Measurements from ENCODE around the gene BRF1.

BRF1 gene

GRCh38 chr14:105200074-105200473 is 100.7 kb downstream of the BRF1 start:
- Mint-ChIP-seq H3K27me3 (ENCODE audit: low read depth) (peaks cover 30% of the 10 kb centered on the region), H3K27ac (no peak overlapping the region), H3K9me3 (no peaks in the 10 kb centered on the region), H3K4me3 (no peak overlapping the region), H3K36me3 (ENCODE audit: low read depth) (no peaks in the 10 kb centered on the region), H3K4me1 (ENCODE audit: low read depth) (peaks cover 3% of the 10 kb centered on the region)
- no peak for DNase-seq (ENCODE audit: low spot score)

- H3K9me3 Mint-ChIP-seq, result no peaks in the 10 kb centered on the region
- peaks cover 36% of the 10 kb centered on the region for H3K27me3 Mint-ChIP-seq (ENCODE audit: low read depth)
- no peak overlapping the region for H3K27ac Mint-ChIP-seq
- peaks cover 10% of the 10 kb centered on the region for H3K4me1 Mint-ChIP-seq (ENCODE audit: low read depth)
- H3K4me3 Mint-ChIP-seq, result no peak overlapping the region
- H3K36me3 Mint-ChIP-seq (ENCODE audit: low read depth), result no peaks in the 10 kb centered on the region
- no peak for DNase-seq (ENCODE audit: low spot score)
Measured at GRCh38 chr14:105199093-105199492, 101.7 kb downstream of the BRF1 start.

- no peaks in the 10 kb centered on the region for H3K36me3 Mint-ChIP-seq (ENCODE audit: low read depth)
- H3K4me3 Mint-ChIP-seq, result no peak overlapping the region
- peaks cover 13% of the 10 kb centered on the region for H3K4me1 Mint-ChIP-seq (ENCODE audit: low read depth)
- no peak overlapping the region for H3K27ac Mint-ChIP-seq
- H3K9me3 Mint-ChIP-seq, result no peaks in the 10 kb centered on the region
- no peak for DNase-seq (ENCODE audit: low spot score)
- peaks cover 38% of the 10 kb centered on the region for H3K27me3 Mint-ChIP-seq (ENCODE audit: low read depth)
Measured at GRCh38 chr14:105198588-105198987, 102.2 kb downstream of the BRF1 start.

GRCh38 chr14:105197211-105197641 is 103.6 kb downstream of the BRF1 start:
- no peak overlapping the region for H3K27ac Mint-ChIP-seq
- H3K27me3 Mint-ChIP-seq (ENCODE audit: low read depth), result peaks cover 38% of the 10 kb centered on the region
- H3K9me3 Mint-ChIP-seq, result no peaks in the 10 kb centered on the region
- H3K36me3 Mint-ChIP-seq (ENCODE audit: low read depth), result no peaks in the 10 kb centered on the region
- H3K4me1 Mint-ChIP-seq (ENCODE audit: low read depth), result peaks cover 13% of the 10 kb centered on the region
- no peak for DNase-seq (ENCODE audit: low spot score)
- no peak overlapping the region for H3K4me3 Mint-ChIP-seq

- no peaks in the 10 kb centered on the region for H3K36me3 Mint-ChIP-seq (ENCODE audit: low read depth)
- no peaks in the 10 kb centered on the region for H3K9me3 Mint-ChIP-seq
- DNase-seq (ENCODE audit: low spot score), result no peak
- peaks cover 38% of the 10 kb centered on the region for H3K27me3 Mint-ChIP-seq (ENCODE audit: low read depth)
- H3K4me3 Mint-ChIP-seq, result no peak overlapping the region
- peaks cover 10% of the 10 kb centered on the region for H3K4me1 Mint-ChIP-seq (ENCODE audit: low read depth)
- no peak overlapping the region for H3K27ac Mint-ChIP-seq
Measured at GRCh38 chr14:105196265-105196960, 104.4 kb downstream of the BRF1 start.

- no peak overlapping the region for H3K4me3 Mint-ChIP-seq
- no peak overlapping the region for H3K27ac Mint-ChIP-seq
- no peaks in the 10 kb centered on the region for H3K36me3 Mint-ChIP-seq (ENCODE audit: low read depth)
- no peaks in the 10 kb centered on the region for H3K9me3 Mint-ChIP-seq
- H3K4me1 Mint-ChIP-seq (ENCODE audit: low read depth), result peaks cover 10% of the 10 kb centered on the region
- peaks cover 38% of the 10 kb centered on the region for H3K27me3 Mint-ChIP-seq (ENCODE audit: low read depth)
- DNase-seq (ENCODE audit: low spot score), result no peak
Measured at GRCh38 chr14:105195522-105196264, 105.1 kb downstream of the BRF1 start.

GRCh38 chr14:105195051-105195450 is 105.8 kb downstream of the BRF1 start:
- Mint-ChIP-seq H3K27ac (no peak overlapping the region), H3K4me3 (no peak overlapping the region), H3K4me1 (ENCODE audit: low read depth) (peaks cover 10% of the 10 kb centered on the region), H3K27me3 (ENCODE audit: low read depth) (peaks cover 38% of the 10 kb centered on the region), H3K36me3 (ENCODE audit: low read depth) (no peaks in the 10 kb centered on the region), H3K9me3 (no peaks in the 10 kb centered on the region)
- no peak for DNase-seq (ENCODE audit: low spot score)

- H3K27me3 Mint-ChIP-seq (ENCODE audit: low read depth), result peaks cover 38% of the 10 kb centered on the region
Measured at GRCh38 chr14:105193916-105194782, 106.7 kb downstream of the BRF1 start.

GRCh38 chr14:105192866-105193731 is 107.7 kb downstream of the BRF1 start:
- no peak for DNase-seq (ENCODE audit: low spot score)
- Mint-ChIP-seq H3K4me1 (ENCODE audit: low read depth) (peaks cover 10% of the 10 kb centered on the region), H3K27me3 (ENCODE audit: low read depth) (peaks cover 32% of the 10 kb centered on the region), H3K9me3 (peaks cover 10% of the 10 kb centered on the region), H3K36me3 (ENCODE audit: low read depth) (no peaks in the 10 kb centered on the region), H3K4me3 (no peak overlapping the region), H3K27ac (no peak overlapping the region)

More at GRCh38 chr14:105193916-105194782, 106.7 kb downstream of the BRF1 start:
- DNase-seq (ENCODE audit: low spot score), result no peak
- Mint-ChIP-seq H3K36me3 (ENCODE audit: low read depth) (no peaks in the 10 kb centered on the region), H3K27ac (no peak overlapping the region), H3K4me3 (no peak overlapping the region), H3K9me3 (no peaks in the 10 kb centered on the region), H3K4me1 (ENCODE audit: low read depth) (peaks cover 10% of the 10 kb centered on the region)

- Mint-ChIP-seq H3K4me1 (ENCODE audit: low read depth) (no peaks in the 10 kb centered on the region), H3K9me3 (peaks cover 14% of the 10 kb centered on the region), H3K4me3 (no peak overlapping the region), H3K36me3 (ENCODE audit: low read depth) (no peaks in the 10 kb centered on the region), H3K27ac (no peak overlapping the region), H3K27me3 (ENCODE audit: low read depth) (peaks cover 9% of the 10 kb centered on the region)
- DNase-seq (ENCODE audit: low spot score), result no peak
Measured at GRCh38 chr14:105187935-105188524, 112.8 kb downstream of the BRF1 start.

- Mint-ChIP-seq H3K4me3 (no peak overlapping the region), H3K36me3 (ENCODE audit: low read depth) (no peaks in the 10 kb centered on the region), H3K27ac (no peak overlapping the region), H3K9me3 (peaks cover 14% of the 10 kb centered on the region), H3K4me1 (ENCODE audit: low read depth) (no peaks in the 10 kb centered on the region), H3K27me3 (ENCODE audit: low read depth) (peaks cover 9% of the 10 kb centered on the region)
- no peak for DNase-seq (ENCODE audit: low spot score)
Measured at GRCh38 chr14:105187116-105187515, 113.7 kb downstream of the BRF1 start.

- no peak for DNase-seq (ENCODE audit: low spot score)
- Mint-ChIP-seq H3K27me3 (ENCODE audit: low read depth) (peaks cover 9% of the 10 kb centered on the region), H3K36me3 (ENCODE audit: low read depth) (no peaks in the 10 kb centered on the region), H3K9me3 (peaks cover 14% of the 10 kb centered on the region), H3K4me1 (ENCODE audit: low read depth) (no peaks in the 10 kb centered on the region), H3K4me3 (no peak overlapping the region), H3K27ac (no peak overlapping the region)
Measured at GRCh38 chr14:105185973-105186372, 114.8 kb downstream of the BRF1 start.

GRCh38 chr14:105185001-105185400 is 115.8 kb downstream of the BRF1 start:
- DNase-seq (ENCODE audit: low spot score), result no peak
- Mint-ChIP-seq H3K4me1 (ENCODE audit: low read depth) (peaks cover 2% of the 10 kb centered on the region), H3K27ac (no peak overlapping the region), H3K9me3 (peaks cover 14% of the 10 kb centered on the region), H3K36me3 (ENCODE audit: low read depth) (no peaks in the 10 kb centered on the region), H3K4me3 (no peak overlapping the region), H3K27me3 (ENCODE audit: low read depth) (peaks cover 10% of the 10 kb centered on the region)

All from T-helper 2 cell treated with Interferon-gamma antibody and Interleukin-4, amounts not matched to agents 5 μg/mL and 100 μg/mL, for 36 hours (primary cell).